NCI-H2171 treated with DMSO at 0.1 percent for 48 hours (cell line): ENCODE results near the gene ADNP2.
A peak's percentile ranks its signal among the peaks of the same experiment; 100 is the strongest.

ENCODE experiments used
- DNase-seq: peaks from one replicate; lab custom pipeline; 2025; lab: John Stamatoyannopoulos, UW

The ADNP2 gene

GRCh38 chr18:80108739-80109675, at the start of gene ADNP2:
TSS of gene ADNP2 (plus strand) at chr18:80109262. CDS start at chr18:80117543, 8,281 bp downstream.
- peak; percentile 83 for DNase-seq

GRCh38 chr18:80059945-80060344, 49.1 kb upstream of the ADNP2 start:
- no peak for DNase-seq

- DNase-seq: no peak
Measured at GRCh38 chr18:80065705-80066104, 43.4 kb upstream of the ADNP2 start.

- no peak for DNase-seq
Measured at GRCh38 chr18:80067321-80067720, 41.7 kb upstream of the ADNP2 start.

GRCh38 chr18:80067897-80068296, 41.2 kb upstream of the ADNP2 start:
- DNase-seq: no peak

- no peak for DNase-seq
Measured at GRCh38 chr18:80068571-80069272, 40.3 kb upstream of the ADNP2 start.

- no peak for DNase-seq
Measured at GRCh38 chr18:80070825-80071224, 38.2 kb upstream of the ADNP2 start.

- no peak for DNase-seq
Measured at GRCh38 chr18:80074183-80074582, 34.9 kb upstream of the ADNP2 start.

GRCh38 chr18:80074697-80075096, 34.4 kb upstream of the ADNP2 start:
- DNase-seq: no peak

- DNase-seq: no peak
Measured at GRCh38 chr18:80075940-80076339, 33.1 kb upstream of the ADNP2 start.

GRCh38 chr18:80076379-80076778, 32.7 kb upstream of the ADNP2 start:
- no peak for DNase-seq

- no peak for DNase-seq
Measured at GRCh38 chr18:80077873-80078272, 31.2 kb upstream of the ADNP2 start.

GRCh38 chr18:80086281-80086680, 22.8 kb upstream of the ADNP2 start:
- DNase-seq: no peak

GRCh38 chr18:80088036-80088435, 21.0 kb upstream of the ADNP2 start:
- no peak for DNase-seq

- no peak for DNase-seq
Measured at GRCh38 chr18:80088823-80089222, 20.2 kb upstream of the ADNP2 start.

- DNase-seq: no peak
Measured at GRCh38 chr18:80095414-80095813, 13.6 kb upstream of the ADNP2 start.

GRCh38 chr18:80096032-80096565, 13.0 kb upstream of the ADNP2 start:
- no peak for DNase-seq

- DNase-seq: no peak
Measured at GRCh38 chr18:80097201-80097600, 11.9 kb upstream of the ADNP2 start.

GRCh38 chr18:80103231-80103630, 5.8 kb upstream of the ADNP2 start:
- no peak for DNase-seq

GRCh38 chr18:80104364-80104779, 4.7 kb upstream of the ADNP2 start:
- no peak for DNase-seq

- DNase-seq: no peak
Measured at GRCh38 chr18:80105369-80106167, 3.5 kb upstream of the ADNP2 start.

- no peak for DNase-seq
Measured at GRCh38 chr18:80106482-80107051, 2.5 kb upstream of the ADNP2 start.
